GM12801 (cell line): Measurements from ENCODE around the gene C9orf85.

Experiments
- TF ChIP-seq, protein P1 (sequence below): IDR thresholded peaks from one replicate; pipeline ENCODE4 v1.5.1; 2011; ENCODE audit warnings: control low read depth; ENCODE audit not compliant: insufficient read length; ENCODE audit errors: extremely low read depth

C9orf85 gene

DNA sequence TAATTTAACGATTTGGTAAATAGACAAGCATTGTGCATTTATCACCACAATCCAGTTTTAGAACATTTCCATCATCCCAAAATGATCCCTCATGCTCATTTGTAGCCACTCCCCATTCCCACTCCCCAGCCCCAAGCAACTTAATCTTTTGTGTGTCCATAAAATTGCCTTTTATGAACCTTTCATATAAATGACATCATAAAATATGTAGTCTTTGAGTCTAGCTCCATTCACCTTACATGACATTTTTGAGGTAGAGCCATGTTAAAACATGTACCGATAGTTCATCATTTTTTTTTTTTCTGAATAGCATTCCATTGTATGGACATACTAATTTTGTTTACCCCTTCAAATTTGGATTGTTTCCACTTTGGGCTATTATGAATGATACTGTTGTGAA, 70.5 kb downstream of the C9orf85 start:
- TF ChIP-seq, protein P1, sequence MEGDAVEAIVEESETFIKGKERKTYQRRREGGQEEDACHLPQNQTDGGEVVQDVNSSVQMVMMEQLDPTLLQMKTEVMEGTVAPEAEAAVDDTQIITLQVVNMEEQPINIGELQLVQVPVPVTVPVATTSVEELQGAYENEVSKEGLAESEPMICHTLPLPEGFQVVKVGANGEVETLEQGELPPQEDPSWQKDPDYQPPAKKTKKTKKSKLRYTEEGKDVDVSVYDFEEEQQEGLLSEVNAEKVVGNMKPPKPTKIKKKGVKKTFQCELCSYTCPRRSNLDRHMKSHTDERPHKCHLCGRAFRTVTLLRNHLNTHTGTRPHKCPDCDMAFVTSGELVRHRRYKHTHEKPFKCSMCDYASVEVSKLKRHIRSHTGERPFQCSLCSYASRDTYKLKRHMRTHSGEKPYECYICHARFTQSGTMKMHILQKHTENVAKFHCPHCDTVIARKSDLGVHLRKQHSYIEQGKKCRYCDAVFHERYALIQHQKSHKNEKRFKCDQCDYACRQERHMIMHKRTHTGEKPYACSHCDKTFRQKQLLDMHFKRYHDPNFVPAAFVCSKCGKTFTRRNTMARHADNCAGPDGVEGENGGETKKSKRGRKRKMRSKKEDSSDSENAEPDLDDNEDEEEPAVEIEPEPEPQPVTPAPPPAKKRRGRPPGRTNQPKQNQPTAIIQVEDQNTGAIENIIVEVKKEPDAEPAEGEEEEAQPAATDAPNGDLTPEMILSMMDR: no peak

DNA sequence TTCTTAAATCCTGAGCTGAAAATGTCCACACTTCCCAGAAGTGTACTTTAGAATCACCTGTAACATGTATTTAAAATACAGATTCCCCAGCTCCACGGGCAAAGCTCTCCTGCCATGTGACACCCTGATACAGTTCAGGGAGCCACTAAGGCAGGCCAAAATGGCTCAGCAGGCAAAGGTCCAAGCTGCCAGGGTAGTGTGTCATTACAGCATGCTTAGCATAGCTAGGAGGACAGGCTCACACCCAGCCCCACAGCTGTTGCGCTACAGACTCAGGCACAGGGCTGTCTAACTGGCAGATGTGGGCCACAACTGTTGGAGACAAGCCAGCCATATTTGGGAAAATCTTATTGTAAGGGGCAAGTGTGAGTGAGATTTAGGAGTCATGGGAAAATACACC, 73.0 kb downstream of the C9orf85 start:
- TF ChIP-seq, protein P1: no peak

DNA sequence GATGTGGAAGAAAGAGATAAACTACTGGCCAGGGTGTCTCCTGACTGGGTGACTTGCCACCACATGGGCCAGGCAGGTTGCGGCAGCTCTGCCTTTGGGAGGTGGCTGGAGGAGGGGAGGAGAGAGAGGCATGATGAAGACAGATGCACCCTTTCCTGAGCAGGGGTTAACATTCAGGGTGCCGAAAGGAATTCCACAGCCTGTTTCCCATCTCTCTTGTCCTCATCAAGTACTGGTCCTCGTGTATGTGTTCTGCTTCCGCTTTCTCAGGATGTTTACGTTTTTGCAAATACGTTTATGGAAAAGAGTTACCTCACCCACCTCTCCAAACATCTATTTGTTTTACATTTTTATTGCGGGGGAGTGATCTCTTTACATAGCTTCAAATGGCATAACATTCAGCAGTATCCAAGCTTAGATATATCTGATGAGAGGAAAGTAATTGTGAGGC, 73.4 kb downstream of the C9orf85 start:
- TF ChIP-seq, protein P1: no peak

DNA sequence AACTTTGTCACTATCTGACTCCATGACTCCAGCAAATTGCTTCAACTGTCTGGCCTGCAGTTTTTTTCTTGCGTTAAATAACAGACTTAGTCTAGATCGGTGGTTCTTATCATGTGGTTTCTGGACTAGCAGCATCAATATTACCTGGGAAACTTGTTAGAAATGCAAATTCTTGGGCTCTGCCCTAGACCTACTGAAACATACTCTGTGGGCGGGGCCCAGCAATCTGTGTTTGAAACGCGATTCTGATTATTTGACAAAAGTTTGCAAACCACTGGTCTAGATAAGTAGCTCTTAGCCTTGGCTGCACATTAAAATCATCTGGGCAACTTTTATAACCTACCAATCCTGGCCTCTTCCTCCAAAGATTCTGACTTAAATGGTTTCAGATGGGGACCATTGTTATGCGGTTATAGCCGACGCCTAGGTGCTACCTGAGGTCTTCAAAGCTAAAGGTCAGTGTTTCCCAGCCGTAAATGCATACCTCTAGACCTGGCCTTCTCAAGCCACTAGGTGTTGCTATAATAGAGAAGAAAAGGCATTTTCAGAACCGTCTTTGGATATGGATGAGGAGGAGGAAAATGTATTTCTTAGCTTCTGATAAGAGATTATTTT, 74.0 kb downstream of the C9orf85 start:
- TF ChIP-seq, protein P1: no peak

DNA sequence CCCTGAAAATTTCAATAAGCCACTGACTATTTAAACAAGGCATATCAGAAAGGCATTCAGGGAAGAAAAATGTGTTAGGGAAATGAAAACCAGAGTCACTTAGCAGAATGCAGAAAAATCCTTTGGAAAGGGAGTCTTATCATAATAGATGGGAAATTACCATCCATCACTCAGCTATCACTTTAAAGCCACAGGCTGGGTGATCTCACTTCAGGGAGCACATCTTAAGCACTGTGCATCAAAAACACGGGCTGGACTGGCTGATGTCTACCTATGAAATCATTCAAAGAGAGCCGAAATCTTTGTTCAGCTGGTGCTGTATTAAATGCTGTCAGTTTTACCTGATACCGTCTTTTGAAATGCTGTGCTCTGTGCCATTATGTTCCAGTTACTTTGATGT, 75.5 kb downstream of the C9orf85 start:
- TF ChIP-seq, protein P1: no peak

DNA sequence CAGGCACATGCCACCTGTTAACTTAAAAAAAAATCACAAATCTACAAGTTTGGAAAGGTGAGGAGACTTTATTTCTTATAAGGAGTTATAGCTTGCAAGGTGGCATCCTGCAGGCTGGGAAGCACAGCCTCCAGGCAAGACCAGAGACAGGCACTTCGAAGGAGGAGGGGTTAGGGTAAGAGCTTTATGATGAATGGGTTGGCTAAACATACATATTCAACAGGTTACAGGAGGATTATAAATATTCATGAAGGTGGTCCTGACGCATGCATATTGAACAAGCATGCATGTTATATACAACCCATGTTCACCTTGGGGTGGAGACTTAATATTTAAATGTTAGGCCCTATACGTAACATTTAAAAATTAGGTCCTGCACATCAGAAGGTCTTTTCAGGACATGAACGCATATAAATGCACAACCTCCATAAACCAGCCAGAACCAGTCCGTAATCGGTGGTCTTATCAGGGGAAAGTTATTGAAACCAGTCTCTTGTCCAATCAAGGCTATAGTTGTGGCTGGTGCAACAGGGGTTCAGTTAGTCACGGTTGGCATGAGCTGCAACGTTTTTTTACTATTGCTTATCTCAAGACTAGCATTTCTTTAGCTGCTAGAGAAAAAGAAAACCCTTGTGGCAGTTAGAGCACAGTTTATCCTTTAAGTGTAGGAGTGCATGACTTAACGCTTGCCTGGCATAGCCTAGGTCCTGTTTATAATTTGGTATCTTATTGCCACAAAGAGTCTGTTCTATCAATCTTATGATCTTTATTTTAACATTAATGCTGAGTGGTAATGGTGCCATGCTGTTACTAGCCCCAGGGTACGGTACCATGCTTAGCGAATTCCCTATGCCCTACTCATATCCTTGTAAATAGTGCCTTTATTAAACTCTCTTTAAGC, 76.3 kb downstream of the C9orf85 start:
- TF ChIP-seq, protein P1: no peak

DNA sequence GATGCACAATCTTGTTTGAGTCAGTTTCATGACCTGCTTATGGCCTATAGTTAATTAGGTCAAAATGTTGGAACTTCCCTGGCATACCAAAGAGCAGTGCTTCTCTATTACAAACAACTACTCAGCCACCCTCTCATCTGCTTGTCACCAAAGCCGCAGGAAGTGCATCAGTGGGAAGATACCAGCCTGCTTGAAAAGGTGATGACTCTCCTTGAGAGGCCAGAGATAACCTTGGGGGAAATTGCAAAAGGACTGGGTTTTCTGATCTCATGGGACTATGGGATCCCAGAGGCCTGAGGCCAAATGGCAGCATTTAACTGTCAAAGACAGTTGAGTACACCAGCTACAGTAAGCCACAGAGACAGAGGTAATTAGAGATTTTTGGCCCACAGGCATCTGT, 79.0 kb downstream of the C9orf85 start:
- TF ChIP-seq, protein P1: no peak
